Endodermal cell (in vitro differentiated cells): ENCODE measurements around the gene DPM1. TPM values are rescaled to one million over a fixed set of nuclear protein-coding genes. Genes with fewer than 3 reads are reported as not detected.

Source experiments
- DNase-seq: peaks from one replicate; pipeline ENCODE4 v3.0.0-alpha.2; 2017
- H3K27ac ChIP-seq: 2 replicates; pipeline ENCODE4 v1.5.1; 2013; ENCODE audit warnings: mild to moderate bottlenecking, low read depth, low read length, moderate library complexity
- H3K27me3 ChIP-seq: 2 replicates; pipeline ENCODE4 v1.6.1; 2013; ENCODE audit warnings: mild to moderate bottlenecking, low read length, moderate library complexity; ENCODE audit not compliant: insufficient read depth, control insufficient read depth, poor library complexity, severe bottlenecking
- H3K36me3 ChIP-seq: 2 replicates; pipeline ENCODE4 v1.7.0; 2013; ENCODE audit warnings: mild to moderate bottlenecking, low read length, moderate library complexity; ENCODE audit not compliant: control insufficient read depth, insufficient read depth
- H3K4me1 ChIP-seq: one replicate; pipeline ENCODE4 v1.7.0; 2013; ENCODE audit warnings: low read length; ENCODE audit not compliant: control insufficient read depth, insufficient read depth
- H3K4me3 ChIP-seq: 2 replicates; pipeline ENCODE4 v1.5.1; 2013; ENCODE audit warnings: mild to moderate bottlenecking, low read length, moderate library complexity
- H3K9ac ChIP-seq: 2 replicates; pipeline ENCODE4 v1.6.1; 2013; ENCODE audit warnings: mild to moderate bottlenecking, low read length, moderate library complexity; ENCODE audit not compliant: poor library complexity, severe bottlenecking; ENCODE audit errors: extremely low read depth
- H3K9me3 ChIP-seq: 2 replicates; pipeline ENCODE4 v1.6.1; 2013; ENCODE audit warnings: mild to moderate bottlenecking, low read length, moderate library complexity; ENCODE audit not compliant: control insufficient read depth
- H3K27ac Mint-ChIP-seq: 2 replicates; pipeline ENCODE4 v1.8.0; 2020; ENCODE audit warnings: mixed read lengths
- H3K27me3 Mint-ChIP-seq: 2 replicates; pipeline ENCODE4 v1.8.0; 2021; ENCODE audit warnings: mild to moderate bottlenecking, mixed read lengths; ENCODE audit not compliant: insufficient read depth
- H3K36me3 Mint-ChIP-seq: 2 replicates; pipeline ENCODE4 v1.8.0; 2020; ENCODE audit warnings: low read depth, mixed read lengths
- H3K4me1 Mint-ChIP-seq: 2 replicates; pipeline ENCODE4 v1.8.0; 2020; ENCODE audit warnings: mixed read lengths
- H3K4me3 Mint-ChIP-seq: 2 replicates; pipeline ENCODE4 v1.8.0; 2020; ENCODE audit warnings: mild to moderate bottlenecking, moderate library complexity, mixed read lengths
- H3K9me3 Mint-ChIP-seq: 2 replicates; pipeline ENCODE4 v1.8.0; 2020; ENCODE audit warnings: mild to moderate bottlenecking, mixed read lengths
- CTCF ChIP-seq: fragments of 200-600 bp; sonication (generic); conservative IDR thresholded peaks from 2 replicates; pipeline ENCODE4 v1.5.0; 2021; ENCODE audit warnings: antibody characterized with exemption, mild to moderate bottlenecking
- WGBS, 2 experiments: methylation state at CpG; one replicate each; pipeline versions ENCODE4 v1.1.5 to v1.1.7; 2013; ENCODE audit warnings: missing lambda C conversion rate in 2 of 2, mixed read lengths in 1 of 2; ENCODE audit not compliant: insufficient coverage in 1 of 2, insufficient read length in 1 of 2; 5-methylcytosine and 5-hydroxymethylcytosine counted together
- total RNA-seq, 2 donors: library from RNA; stranded (reverse); fragmentation: NEBNext Ultra II Directional in 1 of 2; extraction: Animal tissue kit (Norgen Biotek cat#: 25700) in 1 of 2; gene quantifications; 2 replicates in 1 of 2; 3 replicates in 1 of 2; pipeline ENCODE4 v1.2.1, GENCODE V29; 2021

Gene DPM1
- total RNA-seq, 2 donors from 2014 or later, result 54.9 to 58.8 TPM

- Mint-ChIP-seq H3K27me3 (no peaks in the 10 kb centered on the region), H3K4me3 (no peak overlapping the region), H3K36me3 (peaks cover 57% of the 10 kb centered on the region), H3K27ac (no peak overlapping the region), H3K9me3 (no peaks in the 10 kb centered on the region), H3K4me1 (peaks cover 45% of the 10 kb centered on the region)
- Histone ChIP-seq H3K9ac (no peak overlapping the region), H3K36me3 (peaks cover 74% of the 10 kb centered on the region), H3K9me3 (no peaks in the 10 kb centered on the region), H3K4me3 (peak overlapping the region; percentile 89), H3K27ac (no peak overlapping the region), H3K4me1 (peaks cover 10% of the 10 kb centered on the region), H3K27me3 (no peaks in the 10 kb centered on the region)
- WGBS, 2 experiments, result 86% methylated on average over 1 of the region's 1 CpG; no CpG with 5 or more reads in 1 of the 2 experiments
- no peak for TF ChIP-seq CTCF
- DNase-seq, result no peak
These were observed 31.8 kb downstream of the DPM1 start for GRCh38 chr20:50926530-50926929.

DNA sequence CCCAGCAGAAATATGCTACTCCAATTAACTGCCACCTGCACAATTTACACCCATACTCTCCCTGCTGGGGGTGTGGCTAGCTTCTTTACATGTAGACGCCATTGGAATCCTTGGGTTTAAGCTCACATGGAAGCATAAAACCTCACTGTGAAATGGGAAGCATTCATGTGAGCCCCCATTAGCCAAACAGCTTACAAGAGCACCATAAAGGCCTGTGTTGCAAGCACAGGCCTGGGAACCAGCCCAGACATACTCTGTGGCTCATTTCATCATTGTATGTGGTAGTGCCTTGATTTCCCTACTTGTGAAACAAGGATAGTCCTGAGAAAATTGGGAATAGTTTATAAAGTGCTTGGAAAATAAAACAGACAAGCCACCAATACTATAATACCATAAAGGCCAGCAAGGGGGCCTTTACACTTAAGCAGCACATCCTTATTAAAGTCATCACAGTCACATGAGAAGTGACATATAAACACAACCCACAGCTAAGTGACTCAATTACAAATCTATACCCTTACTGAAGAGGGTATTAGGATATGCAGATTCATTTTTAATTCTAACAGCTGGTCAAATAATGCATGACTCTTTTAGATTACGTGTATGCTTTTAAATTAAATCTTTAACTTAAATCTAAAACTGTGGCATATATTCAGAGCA lies 33.9 kb downstream of the DPM1 start:
- no peak for TF ChIP-seq CTCF
- peak overlapping the region; percentile 75 for H3K27ac Mint-ChIP-seq
- WGBS, 2 experiments, result 67 to 89% methylated on average over 1 to 2 of the region's 2 CpGs
- Histone ChIP-seq H3K4me1 (peaks cover 12% of the 10 kb centered on the region), H3K4me3 (no peak overlapping the region), H3K9ac (no peak overlapping the region), H3K36me3 (peaks cover 90% of the 10 kb centered on the region), H3K9me3 (no peaks in the 10 kb centered on the region), H3K27me3 (no peaks in the 10 kb centered on the region), H3K27ac (no peak overlapping the region)
- H3K4me3 Mint-ChIP-seq, result no peak overlapping the region
- no peaks in the 10 kb centered on the region for H3K9me3 Mint-ChIP-seq
- H3K27me3 Mint-ChIP-seq, result no peaks in the 10 kb centered on the region
- no peak for DNase-seq
- H3K36me3 Mint-ChIP-seq, result peaks cover 54% of the 10 kb centered on the region
- H3K4me1 Mint-ChIP-seq, result peaks cover 57% of the 10 kb centered on the region

DNA sequence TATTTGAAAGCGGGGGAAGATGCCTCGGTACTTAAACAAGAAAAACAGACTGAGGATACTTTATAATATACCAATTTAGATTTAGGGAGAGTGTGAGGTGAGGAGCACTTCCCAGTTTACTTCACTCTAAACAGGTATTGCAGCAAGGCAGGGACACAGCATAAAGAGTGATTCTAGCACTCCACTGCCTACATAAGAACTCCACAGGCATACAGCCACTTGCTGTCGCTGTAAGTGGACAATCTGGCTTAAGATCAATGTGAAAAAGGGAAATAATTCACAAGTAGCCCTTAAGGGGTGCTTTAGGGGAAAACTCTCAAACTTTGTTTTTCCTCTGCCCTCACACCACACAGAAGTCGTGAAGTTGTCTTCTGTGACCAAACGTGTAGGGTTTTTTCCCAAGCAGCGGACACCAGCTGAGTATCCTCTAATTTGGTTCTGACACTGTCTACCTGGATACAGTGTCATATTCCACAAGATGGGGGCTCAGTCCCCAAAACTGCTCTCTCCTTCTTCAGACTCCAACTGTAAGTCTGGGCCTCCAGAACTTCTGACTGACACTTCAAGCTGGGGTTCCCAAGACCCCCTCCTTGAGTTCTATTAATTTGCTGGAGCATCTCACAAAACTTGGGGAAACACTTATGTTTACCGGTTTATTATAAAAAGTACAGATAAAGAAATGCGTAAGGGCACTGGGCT lies 36.4 kb downstream of the DPM1 start:
- Mint-ChIP-seq H3K27me3 (no peaks in the 10 kb centered on the region), H3K9me3 (no peaks in the 10 kb centered on the region), H3K4me1 (peaks cover 48% of the 10 kb centered on the region), H3K27ac (peak overlapping the region; percentile 82), H3K4me3 (no peak overlapping the region), H3K36me3 (peaks cover 36% of the 10 kb centered on the region)
- H3K36me3 ChIP-seq, result peaks cover 91% of the 10 kb centered on the region
- H3K4me3 ChIP-seq, result no peak overlapping the region
- H3K9ac ChIP-seq, result no peak overlapping the region
- WGBS, 2 experiments, result 95 to 100% methylated on average over 5 to 8 of the region's 8 CpGs
- H3K4me1 ChIP-seq, result peaks cover 7% of the 10 kb centered on the region
- TF ChIP-seq CTCF, result no peak
- H3K9me3 ChIP-seq, result no peaks in the 10 kb centered on the region
- H3K27me3 ChIP-seq, result no peaks in the 10 kb centered on the region
- DNase-seq, result no peak
- no peak overlapping the region for H3K27ac ChIP-seq
